A172 (cell line): ENCODE data around the gene STK32C. TPM values are rescaled to one million over a fixed set of nuclear protein-coding genes. Genes with fewer than 3 reads are reported as not detected.

Experiments used
- DNase-seq: peaks from one replicate; pipeline ENCODE4 v3.0.0-alpha.2; 2015; ENCODE audit warnings: low spot score
- total RNA-seq: library from RNA; depleted of rRNA; stranded (reverse); fragments of >200 nt; shearing (Covaris generic); gene quantifications from 2 replicates; pipeline ENCODE4 v1.2.3, GENCODE V29; 2014

Gene STK32C
- total RNA-seq, 1 experiment from 2014 or later = 23.0 TPM

DNA sequence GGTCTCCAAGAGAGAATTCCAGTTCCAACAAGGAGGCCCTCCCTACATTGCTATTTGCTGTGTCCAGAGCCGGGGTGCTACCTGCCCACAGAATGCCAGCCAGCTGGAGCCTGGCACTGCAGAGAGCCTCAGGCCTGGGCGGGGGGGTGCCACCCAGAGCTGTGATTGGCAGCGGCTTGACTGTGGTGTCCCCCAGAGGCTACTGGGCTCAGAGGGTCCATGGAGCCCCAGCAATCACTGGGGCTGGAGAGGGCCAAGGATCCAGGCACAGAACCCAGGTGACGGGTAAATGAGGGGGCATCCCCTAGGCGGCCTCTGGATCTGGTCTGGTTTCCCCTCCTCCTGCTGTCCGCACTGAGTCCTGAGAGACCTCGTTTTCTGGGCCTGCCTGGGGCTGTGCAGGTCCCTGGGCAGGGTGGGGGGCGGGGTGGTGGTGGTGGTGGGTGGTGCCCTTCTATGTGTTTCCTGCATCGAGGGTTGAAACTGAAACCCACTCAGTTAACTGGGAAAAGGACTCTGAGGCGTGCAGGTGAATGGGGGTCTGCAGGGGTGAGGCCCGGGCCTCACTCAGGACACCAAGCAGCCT lies 108.4 kb downstream of the STK32C start:
- DNase-seq = no peak

DNA sequence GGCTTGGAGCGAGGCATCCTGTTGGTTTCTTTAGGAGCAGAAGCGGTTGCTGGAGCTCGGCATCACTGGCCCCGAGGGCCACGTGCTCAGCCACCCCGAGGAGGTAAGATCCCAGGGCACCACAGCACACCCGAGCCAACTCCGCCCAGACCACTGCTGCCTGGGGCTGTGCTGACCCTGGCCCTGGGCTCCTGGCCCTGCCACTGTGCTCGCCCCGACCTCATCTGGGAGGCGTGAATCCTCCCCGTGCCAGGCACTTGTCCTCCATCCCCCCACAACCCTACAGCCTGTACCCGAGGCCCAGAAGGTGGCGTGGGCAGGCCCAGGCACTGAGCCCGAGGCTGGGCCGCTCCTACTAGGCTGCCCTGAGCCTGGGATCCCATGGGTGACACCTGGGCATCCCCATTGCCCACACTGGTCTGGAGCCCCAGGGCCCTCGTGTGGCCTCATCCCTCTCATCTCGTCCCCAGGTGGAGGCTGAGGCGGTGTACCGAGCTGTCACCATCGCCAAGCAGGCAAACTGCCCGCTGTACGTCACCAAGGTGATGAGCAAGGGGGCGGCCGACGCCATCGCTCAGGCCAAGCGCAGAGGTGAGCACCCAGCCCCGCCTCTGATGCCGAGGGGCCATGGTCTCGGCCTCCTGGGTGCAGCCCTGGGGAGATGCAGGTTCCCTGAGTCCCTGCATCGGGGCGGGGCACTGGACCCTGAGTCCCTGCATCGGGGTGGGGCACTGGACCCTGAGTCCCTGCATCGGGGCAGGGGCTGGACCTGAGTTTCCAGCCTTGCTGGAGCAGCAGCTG lies 109.2 kb downstream of the STK32C start:
- no peak for DNase-seq

DNA sequence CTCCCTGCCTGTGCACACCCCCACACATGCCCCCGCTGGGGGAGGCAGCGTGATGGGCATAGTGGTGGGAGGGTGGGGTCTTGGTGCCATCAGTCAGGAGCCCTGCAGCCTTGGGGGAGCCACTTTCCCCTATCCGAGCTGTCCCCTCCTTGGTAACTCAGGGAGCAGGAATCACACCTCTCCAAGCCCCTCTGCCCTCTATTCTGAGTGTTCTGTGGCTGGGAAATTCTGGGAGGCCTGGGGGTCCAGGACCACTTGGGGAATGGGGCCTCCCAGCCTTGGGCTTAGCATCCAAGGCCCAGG lies 109.7 kb downstream of the STK32C start:
- DNase-seq = no peak

DNA sequence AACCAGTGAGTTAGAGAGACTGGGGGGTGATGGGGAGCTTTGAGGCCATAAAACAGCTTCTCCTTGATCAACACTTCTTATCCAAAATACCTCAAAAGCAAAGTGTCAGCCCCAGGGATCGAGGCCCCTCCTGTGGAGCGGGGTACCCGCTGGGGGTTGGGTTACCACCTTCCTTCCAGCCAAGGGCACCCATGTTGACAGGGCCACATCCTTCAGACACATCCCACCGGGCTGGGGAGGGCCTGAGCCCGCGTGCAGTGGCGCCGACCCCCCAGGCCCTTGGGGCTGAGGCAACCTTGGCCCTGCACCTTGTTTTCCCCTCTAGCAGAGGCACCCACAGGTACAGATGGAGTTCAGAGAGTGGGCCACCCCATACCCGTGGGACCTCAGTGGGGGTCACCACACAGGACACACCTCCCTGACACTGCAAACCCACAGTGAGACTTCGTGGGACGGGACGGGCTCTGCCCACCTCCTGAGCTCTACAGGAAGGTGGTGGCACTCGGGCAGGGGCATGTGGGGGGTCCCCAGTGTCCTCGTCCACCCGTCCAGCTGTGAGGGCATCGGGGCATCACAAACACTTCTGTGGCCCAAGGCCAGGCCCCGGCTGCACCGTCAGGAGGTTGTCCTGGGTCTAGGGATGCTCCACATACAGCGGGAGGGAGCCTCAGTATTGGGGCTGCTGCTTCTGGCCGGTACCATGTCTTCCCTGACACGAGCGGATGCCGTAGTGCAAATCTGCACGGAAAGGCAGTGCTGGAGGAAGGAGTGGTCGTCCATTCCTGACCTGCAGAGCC lies 110.3 kb downstream of the STK32C start:
- DNase-seq = no peak

DNA sequence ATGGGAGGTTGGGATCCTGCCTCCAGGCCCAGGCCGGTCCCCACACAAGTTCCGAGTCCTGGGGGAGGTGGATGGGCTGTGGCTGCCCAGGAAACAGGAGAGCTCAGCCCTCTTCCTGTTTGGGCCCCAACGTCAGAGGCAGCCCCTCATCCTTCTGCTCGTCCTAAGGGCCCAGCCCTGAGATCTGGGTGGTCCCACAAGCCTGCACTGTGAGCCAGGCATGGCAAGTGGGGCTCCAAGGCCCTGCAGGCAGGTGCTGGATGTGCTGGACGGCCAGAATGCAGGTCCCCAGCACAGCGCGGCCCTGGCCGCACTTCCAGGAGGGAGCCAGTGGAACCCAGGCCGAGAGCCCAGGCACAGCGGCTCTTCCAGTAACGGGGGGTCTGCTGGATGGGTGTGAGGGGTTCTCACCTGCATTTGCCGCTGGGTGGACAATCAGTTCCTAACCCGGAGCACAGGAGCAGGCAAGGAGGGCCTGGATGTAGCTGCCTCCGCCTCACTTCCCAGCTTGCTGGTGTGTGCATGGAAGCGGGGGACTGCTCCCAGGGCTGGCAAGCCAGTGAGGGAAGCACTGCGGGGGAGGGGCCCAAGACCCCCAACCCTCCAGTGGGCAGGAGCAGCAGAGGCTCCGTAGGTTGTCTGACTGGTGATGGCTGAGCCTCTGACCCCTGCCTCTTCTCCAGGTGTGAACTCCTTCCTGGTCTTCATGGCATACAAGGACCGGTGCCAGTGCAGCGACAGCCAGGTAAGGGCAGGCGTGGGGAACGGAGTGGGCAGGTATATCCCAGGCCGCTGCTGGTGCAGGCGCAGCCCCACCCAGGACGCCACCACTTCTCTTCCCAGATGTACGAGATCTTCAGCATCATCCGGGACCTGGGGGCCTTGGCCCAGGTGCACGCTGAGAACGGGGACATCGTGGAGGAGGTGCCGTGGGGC lies 111.3 kb downstream of the STK32C start:
- DNase-seq = no peak

DNA sequence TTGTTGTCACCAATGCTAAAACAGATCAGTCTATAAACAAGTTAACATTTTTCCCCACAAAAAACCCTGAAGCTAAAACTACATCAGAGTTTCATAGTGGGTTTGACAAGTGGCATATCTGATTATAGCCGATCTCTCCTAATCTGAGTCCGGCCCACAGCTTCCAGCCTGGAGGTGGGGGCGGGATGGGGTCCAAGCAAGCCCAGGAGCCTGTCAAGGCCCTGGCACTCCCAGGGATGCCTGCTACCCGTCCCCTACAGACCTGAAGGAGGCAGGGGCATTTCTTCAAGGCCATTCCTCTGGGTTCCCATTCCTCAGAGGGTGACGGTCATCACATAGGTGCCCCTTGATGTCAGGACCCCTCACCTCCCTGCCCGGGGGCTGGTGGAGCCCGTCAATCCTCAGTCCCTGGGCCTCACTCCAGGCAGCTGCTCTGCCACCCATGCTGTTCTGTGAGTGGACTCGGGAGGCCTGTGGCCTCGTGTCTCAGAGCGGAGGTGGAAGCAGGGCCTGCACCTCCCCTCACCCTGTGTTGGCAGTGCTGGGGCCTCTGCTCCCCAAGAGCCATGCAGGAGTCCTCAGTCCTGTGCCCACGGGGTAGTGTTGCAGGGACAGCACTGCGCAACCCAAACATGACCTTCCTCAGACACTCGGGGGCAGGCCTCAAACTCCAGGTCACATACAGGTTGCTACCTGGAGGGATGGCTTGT lies 112.2 kb downstream of the STK32C start:
- DNase-seq = no peak

DNA sequence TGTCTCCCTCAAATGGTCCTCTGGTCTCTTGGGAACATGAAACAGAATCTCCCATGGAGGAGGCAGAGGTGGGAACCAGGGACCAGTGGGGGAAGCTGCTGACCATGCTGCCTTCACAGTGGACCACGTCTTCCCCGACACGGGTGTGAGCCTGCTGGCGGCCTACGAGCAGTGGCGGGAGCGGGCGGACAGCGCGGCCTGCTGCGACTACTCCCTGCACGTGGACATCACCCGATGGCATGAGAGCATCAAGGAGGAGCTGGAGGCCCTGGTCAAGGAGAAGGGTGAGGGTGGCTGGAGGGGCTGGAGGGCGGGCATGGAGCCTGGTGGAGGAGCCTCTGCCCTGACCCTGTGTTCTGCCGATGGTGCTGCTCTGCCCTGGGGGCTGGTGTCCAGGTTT lies 113.0 kb downstream of the STK32C start:
- no peak for DNase-seq

DNA sequence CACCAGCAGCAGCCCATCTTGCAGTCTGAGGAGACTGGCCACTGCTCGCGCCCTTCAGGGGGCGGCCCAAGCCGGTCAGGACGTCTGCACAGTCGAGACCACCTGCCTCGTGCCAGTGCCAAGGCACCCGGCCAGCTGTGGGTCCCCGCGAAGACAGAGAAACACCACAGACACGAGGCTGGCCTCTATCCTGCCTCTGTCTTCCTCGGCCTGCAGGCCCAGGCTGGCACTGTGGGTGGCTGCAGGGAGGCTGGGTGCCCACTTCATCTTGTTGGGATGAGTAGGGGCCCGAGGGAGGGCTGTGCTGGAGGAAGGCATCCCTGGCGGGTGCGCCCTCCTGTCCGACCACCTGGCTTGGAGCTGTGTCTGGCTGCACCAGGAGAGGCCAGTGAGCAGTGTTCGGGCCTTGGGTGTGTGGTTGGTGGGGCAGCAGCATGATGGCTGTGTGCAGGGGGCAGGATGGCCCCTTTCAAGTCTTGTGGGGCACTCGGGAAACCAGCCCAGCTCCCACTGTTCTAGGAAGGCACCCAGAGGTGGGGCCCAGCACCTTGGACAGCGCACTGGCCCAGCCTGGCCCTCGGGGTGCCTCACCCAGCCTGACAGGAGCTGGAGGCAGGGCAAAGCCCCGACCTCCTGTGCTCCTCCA lies 113.7 kb downstream of the STK32C start:
- no peak for DNase-seq

DNA sequence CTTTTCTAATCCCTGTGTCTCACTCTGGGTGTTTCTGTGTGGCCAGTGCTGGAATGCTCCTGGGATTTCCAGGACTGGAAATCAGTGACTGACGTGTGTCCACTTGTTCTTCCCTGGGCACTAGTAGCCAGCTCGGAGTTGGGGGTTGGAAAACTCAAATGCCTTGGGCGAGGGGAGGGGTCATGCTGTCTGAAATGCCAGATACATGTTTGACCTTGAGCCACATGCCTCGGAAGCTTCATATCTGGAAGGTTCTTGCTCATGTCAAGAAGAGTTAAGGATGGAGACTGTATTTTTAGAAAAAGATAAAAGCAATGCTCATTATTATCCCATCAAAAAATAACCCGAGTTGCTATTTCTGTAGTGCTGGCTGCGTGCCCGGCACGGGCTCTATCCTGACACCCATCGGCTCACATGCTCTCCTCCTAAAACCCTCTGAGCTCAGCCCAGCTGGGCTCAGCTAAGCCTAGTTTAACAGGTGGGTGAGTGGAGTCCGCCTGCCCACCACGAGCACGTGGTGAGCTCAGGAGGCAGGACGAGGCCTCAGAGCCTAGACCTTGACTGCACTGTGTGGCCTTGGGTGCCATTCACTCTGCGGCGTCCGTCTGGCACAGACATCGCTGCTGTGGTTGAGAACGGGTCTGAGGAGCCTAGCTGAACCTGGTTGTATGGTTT lies 114.6 kb downstream of the STK32C start:
- no peak for DNase-seq

DNA sequence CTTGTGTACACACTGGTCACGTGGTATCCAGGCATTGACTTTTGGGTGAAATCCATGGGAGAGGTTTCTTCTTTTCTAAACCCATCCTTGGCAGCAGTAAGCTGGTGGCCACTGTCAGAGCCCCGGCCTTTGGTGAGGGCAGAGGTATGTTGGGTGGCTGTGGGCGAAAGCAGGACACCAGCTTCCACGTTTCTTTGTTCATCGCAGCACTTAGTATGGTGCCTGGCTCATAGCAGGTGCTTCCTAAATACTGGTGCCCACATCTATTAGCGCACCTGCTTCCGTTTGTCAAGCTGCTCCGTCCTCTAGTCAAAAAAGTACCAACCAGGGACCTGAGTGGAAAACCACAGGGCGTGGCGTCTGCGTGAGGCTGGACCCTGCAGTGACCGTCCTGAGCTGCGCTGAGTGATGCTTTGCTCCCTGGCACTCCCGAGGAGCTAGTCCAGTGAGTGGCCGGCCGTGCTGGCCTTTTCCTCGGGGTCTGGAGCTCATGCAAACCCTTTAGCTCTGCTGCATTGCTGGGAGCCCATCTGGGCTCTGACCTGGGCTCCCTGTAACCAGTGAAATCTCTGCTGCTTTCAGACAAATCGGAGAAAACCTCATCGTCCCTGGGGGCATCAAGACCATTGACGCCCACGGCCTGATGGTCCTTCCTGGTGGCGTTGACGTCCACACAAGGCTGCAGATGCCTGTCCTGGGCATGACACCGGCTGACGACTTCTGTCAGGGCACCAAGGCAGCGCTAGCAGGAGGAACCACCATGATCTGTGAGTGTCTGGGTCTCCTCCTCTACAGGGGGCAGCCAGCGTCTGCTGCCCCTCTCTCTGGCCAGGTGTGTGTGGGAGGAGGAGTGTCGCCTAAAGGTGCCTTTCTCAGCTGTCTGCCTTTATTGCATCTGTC lies 115.4 kb downstream of the STK32C start:
- DNase-seq = no peak

DNA sequence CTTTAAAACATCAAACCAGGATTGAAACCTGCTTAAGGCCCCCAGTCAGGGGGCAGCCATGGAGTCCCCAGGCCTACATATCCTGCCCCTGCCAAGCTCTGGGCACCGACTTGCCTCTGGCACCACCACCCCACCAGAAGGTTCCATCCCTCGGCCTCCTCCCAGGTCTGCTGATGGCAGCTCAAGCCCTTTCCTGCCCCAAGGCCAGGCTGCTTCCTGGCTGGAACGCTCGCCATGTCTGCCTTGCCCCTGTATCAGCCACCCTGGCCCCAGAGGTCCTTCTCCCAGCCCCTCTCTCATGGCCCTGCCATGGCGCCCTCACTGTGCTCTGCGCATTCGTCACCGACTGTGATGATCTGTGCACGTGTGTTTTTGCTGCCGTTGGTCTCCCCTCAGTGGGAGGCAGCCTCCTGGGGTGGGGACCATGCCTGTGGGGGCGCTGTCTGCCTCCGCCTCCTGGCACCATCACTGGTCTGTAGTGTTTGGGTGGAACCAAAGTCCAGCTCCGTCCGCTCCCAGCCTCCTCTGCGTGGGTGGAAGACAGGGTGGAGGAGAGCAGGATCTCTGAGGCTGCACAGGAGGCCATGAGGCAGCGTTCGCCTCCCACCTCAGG lies 117.8 kb downstream of the STK32C start:
- DNase-seq = no peak

DNA sequence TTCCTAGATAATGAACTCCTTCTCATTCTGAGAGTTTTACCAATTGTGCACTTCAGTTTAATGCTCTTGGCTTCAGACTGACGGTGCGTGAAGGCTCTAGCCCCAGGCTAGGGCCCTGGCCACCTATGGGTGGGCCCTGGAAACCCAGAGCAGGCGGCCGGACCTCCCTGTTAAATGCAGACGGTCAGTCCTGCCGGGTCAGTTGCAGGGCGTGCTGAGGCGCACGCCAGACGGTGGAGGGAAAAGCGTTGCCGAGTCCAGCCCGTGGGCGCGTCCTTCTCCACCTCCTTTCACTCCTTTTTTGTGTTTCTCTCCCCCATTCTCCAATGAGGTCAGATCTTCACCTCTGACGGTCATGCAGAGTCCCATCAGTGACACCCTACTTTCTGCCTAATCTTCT lies 118.7 kb downstream of the STK32C start:
- no peak for DNase-seq

DNA sequence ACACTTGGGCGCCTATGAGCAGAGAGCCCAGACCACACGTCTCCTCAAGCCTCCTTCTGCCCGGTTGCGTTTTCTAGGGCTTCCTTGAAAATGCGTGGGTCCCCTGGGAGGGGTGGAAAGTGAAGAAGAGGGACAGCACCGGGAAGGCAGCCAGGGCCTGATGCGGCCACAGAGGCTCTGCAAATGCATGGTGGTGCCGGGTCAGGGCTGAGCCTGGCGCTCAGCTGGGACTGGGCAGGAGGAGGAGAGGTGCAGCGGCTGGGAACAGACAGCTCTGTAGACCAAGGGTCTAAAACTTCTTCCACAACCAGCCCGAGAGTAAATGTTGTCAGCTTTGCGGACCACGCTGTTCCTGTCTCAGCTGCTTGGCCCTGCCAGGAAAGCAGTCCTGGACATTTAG lies 119.4 kb downstream of the STK32C start:
- DNase-seq = no peak

DNA sequence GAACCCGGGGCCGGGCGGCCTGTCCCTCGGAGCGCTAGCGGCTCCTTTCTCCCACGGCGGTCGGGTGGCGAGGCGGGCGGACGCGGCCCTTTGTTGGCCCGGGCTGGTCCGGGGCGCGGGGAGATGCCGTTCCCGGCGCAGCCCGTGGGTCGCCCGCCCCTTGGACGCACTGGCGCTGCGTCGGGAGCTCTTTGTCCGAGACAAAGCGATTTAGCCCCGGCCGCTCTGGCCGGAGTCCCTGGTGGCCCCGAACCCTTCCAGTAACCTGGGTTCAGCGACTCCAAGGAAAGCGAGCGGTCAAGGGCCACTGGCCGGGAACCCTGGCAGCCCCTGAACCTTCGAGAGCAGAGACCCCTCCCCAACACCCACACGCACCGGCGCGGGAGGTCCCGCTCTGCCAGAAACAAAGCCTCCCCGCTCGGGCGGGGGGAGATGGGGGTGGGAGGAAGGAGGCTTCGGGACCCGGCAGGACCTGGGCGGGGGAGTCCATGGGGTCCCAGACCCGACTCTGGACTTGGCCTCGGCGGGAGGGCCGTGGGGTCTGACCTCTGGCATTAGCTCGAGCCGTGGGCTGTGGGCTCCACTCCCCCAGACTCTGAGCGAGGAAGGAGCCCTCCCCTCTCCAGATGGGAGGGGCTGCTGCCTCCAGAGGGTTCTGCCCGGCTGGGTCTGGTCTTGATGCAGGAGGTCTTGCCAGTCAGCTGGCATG lies 120.2 kb downstream of the STK32C start:
- DNase-seq = no peak

DNA sequence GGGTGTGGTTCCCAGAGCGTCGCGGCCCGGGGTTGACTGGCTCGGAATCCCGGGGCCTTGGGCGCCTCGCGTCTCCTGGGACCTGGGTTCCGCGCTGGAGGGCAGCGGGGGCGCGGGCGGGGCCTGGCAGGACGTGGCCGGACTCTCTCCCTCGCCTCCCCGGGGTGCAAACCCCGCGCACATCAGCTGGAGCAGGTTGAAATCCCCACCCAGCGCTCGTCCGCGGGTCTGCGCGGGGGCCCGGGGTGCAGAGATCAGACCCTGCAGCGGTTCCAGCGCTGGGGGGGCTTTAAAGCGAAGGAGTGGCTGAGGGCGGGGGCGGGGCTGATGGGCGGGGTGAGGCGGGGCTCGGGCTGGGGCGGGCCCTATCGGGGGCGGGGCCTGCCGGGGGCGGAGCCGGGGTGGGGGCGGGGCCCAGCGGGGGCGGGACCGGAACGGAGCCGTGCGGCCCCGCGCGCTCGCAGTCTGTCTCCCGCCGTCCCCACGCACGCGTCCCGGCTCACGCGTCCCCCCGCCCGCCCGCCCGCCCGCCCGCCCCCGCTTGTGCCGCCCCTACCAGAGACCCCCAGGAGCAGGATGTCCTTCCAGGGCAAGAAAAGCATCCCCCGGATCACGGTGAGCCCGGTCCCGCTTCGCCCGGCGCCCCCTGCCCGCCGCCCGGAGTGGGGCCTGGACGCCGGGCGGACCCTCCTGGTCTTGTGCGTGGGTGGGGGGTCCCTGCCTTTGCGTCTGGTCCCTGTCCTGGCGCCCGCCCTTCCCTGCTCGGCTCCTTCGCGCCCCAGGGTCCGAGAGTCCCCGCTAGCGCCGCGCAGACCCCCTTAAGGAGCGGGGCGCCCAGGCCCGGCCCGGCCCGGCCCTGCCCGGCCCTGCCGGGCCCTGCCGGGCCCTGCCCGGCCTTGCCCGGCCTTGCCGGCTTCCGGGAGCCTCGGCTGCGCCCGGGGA lies 121.0 kb downstream of the STK32C start, which contains the start of gene DPYSL4:
Gene DPYSL4 (plus strand): TSS at position 461 of the 942 bp plus-strand sequence. CDS start 116 bp downstream, at position 577.
- DNase-seq = no peak

DNA sequence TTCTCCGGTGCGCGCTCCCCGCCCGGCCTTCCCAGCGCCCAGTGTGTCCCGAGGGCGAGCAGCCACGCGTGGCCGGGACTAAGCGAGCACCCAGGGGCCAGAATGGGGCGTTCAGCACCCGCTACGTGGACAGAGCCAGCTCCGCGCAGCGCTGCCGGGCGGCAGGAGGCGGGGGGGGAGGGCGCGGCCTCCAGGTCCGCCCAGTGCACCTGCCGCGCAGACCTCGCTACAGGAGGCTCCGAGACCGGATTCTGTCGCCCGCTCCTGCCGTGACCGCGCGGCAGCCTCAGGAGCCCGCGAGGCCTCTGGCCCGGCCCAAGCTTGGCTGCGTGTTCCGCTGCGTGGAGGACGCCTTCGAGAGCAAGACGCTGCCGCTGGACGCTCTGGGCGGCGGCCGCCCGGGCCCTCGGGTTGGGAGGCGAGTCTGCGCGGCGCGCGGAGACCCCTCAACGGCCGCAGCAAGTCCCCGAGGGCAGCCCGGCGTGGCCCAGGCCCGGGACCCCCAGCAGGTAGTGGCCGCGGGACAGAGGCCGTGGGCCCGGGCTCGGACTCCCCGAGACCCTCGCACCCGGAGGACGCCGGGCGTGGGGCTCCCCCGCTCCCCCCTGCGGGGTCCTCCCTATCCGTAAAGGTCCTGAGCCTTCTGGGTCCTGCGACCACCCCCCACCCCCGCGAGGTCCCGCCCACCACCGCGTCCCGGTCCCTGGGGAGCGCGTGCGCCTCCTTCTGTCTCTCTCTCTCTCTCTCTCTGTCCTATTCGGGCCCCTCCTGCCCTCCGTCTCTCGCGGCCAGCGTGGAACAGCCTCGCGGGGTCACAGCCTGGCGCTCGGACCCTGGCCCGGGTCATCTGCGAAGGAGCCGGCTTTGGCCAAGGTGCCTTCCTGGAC lies 121.9 kb downstream of the STK32C start:
- no peak for DNase-seq
